Testis (tissue), 2 donors: Measurements from ENCODE around the gene MRPS27.

Experiments
- POLR2A ChIP-seq: fragments of 450-650 bp; IDR thresholded peaks from one replicate; pipeline ENCODE4 v1.6.1; 2017; ENCODE audit warnings: antibody characterized with exemption, mild to moderate bottlenecking, moderate library complexity
- TF ChIP-seq, protein P1 (sequence below), 3 experiments: fragments of 450-650 bp in 2 of 3; fragments of 200-600 bp in 1 of 3; sonication (generic) in 1 of 3; IDR thresholded peaks; one replicate each; pipeline ENCODE4 v1.5.1; 2016 to 2019; ENCODE audit warnings: antibody characterized with exemption in 3 of 3, mild to moderate bottlenecking in 2 of 3, moderate library complexity in 1 of 3

DNA sequence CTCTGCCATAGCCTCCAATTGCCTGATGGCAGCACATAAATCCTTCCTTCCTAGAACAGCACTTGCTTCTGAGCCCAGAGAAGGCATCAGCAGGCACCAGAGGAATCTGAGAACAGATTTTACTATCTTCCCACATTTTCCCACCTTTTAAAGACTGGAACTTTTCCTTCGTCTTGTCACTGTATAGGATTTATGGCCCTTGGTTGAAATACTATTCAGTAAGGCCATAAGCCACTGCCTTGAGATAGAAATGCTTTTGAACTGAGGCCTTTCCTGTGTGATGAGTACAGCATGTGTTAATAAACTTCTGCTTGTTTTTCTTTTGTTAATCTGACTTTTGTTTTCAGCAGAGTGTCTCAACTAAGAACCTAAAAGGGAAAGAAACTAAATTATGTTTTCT lies 84.3 kb downstream of the MRPS27 start:
- no peak for TF ChIP-seq POLR2A
- TF ChIP-seq, protein P1, sequence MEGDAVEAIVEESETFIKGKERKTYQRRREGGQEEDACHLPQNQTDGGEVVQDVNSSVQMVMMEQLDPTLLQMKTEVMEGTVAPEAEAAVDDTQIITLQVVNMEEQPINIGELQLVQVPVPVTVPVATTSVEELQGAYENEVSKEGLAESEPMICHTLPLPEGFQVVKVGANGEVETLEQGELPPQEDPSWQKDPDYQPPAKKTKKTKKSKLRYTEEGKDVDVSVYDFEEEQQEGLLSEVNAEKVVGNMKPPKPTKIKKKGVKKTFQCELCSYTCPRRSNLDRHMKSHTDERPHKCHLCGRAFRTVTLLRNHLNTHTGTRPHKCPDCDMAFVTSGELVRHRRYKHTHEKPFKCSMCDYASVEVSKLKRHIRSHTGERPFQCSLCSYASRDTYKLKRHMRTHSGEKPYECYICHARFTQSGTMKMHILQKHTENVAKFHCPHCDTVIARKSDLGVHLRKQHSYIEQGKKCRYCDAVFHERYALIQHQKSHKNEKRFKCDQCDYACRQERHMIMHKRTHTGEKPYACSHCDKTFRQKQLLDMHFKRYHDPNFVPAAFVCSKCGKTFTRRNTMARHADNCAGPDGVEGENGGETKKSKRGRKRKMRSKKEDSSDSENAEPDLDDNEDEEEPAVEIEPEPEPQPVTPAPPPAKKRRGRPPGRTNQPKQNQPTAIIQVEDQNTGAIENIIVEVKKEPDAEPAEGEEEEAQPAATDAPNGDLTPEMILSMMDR (IDR thresholded peaks at IDR 0.05) = no peak
